Vagina (tissue), 2 donors: ENCODE results near the gene DRD3. TPM values are rescaled to one million over a fixed set of nuclear protein-coding genes. Genes with fewer than 3 reads are reported as not detected.

Experiments
- DNase-seq, 2 donors: peaks; one replicate each; pipeline ENCODE4 v3.0.0-alpha.2; 2017; ENCODE audit errors: extremely low spot score in 2 of 2
- H3K27ac ChIP-seq: fragments of 200-600 bp; sonication (generic); one replicate; pipeline ENCODE4 v1.5.1; 2019
- H3K27me3 ChIP-seq: fragments of 200-600 bp; sonication (generic); one replicate; pipeline ENCODE4 v1.5.1; 2019
- H3K36me3 ChIP-seq, 2 donors: fragments of 200-600 bp; sonication (generic); one replicate each; pipeline ENCODE4 v1.5.1; 2017 to 2019
- H3K4me1 ChIP-seq: fragments of 200-600 bp; sonication (generic); one replicate; pipeline ENCODE4 v1.5.1; 2019
- H3K4me3 ChIP-seq, 2 donors: fragments of 200-600 bp; sonication (generic); 1 replicate in 1 of 2; 2 replicates in 1 of 2; pipeline ENCODE4 v1.5.1; 2016 to 2019
- H3K9me3 ChIP-seq: fragments of 200-600 bp; sonication (generic); one replicate; pipeline ENCODE4 v1.5.1; 2019
- POLR2A ChIP-seq, 2 donors: fragments of 450-650 bp; IDR thresholded peaks; one replicate each; pipeline ENCODE4 v1.6.1; 2017; ENCODE audit warnings: antibody characterized with exemption in 2 of 2, mild to moderate bottlenecking in 2 of 2, moderate library complexity in 2 of 2
- POLR2AphosphoS5 ChIP-seq, 2 donors: sonication (generic); formaldehyde crosslinking; IDR thresholded peaks; one replicate each; pipeline ENCODE4 v1.9.0; 2017; ENCODE audit warnings: antibody characterized with exemption in 2 of 2, mild to moderate bottlenecking in 2 of 2, low read depth in 1 of 2; ENCODE audit not compliant: insufficient read depth in 1 of 2
- intact Hi-C: fragments of 100-400 bp; cut with DNase I; formaldehyde crosslinking; loops from one replicate; pipeline ENCODE4 v1.15.1; 2023
- total RNA-seq: library from RNA; depleted of rRNA; stranded (reverse); fragments of >200 nt; gene quantifications from one replicate; pipeline ENCODE4 v1.2.3, GENCODE V29; 2016
- TF ChIP-seq, protein P1 (sequence below), 3 experiments: fragments of 450-650 bp in 2 of 3; fragments of 200-600 bp in 1 of 3; sonication (generic) in 1 of 3; IDR thresholded peaks; one replicate each; pipeline ENCODE4 v1.5.1; 2017 to 2019; ENCODE audit warnings: antibody characterized with exemption in 3 of 3, mild to moderate bottlenecking in 2 of 3, moderate library complexity in 2 of 3

DRD3 gene
- total RNA-seq, 1 donor from 2014 or later: not detected

DNA sequence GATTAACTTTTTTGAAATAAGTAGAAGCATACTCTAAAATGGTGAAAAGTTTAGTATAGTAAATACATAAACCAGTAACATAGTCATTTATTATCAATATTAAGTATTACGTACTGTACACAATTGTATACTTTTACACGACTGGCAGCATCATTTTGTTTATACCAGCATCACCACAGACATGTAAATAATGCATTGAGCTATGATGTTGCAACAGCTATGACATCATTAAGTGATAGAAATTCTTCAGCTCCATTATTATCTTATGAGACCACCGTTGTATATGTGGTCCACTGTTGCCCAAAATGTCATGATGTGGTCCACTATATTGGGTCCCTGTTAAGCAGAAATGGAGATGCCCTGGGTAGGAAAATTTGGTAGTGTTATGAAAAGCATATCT is 51.3 kb downstream of the DRD3 start:
- TF ChIP-seq, protein P1, sequence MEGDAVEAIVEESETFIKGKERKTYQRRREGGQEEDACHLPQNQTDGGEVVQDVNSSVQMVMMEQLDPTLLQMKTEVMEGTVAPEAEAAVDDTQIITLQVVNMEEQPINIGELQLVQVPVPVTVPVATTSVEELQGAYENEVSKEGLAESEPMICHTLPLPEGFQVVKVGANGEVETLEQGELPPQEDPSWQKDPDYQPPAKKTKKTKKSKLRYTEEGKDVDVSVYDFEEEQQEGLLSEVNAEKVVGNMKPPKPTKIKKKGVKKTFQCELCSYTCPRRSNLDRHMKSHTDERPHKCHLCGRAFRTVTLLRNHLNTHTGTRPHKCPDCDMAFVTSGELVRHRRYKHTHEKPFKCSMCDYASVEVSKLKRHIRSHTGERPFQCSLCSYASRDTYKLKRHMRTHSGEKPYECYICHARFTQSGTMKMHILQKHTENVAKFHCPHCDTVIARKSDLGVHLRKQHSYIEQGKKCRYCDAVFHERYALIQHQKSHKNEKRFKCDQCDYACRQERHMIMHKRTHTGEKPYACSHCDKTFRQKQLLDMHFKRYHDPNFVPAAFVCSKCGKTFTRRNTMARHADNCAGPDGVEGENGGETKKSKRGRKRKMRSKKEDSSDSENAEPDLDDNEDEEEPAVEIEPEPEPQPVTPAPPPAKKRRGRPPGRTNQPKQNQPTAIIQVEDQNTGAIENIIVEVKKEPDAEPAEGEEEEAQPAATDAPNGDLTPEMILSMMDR (IDR thresholded peaks at IDR 0.05): no peak
- TF ChIP-seq POLR2AphosphoS5 (IDR thresholded peaks at IDR 0.05; ENCODE audit: insufficient read depth in 1 of 2, low read depth in 1 of 2): no peak
- TF ChIP-seq POLR2A (IDR thresholded peaks at IDR 0.05): no peak
- DNase-seq: no peak

DNA sequence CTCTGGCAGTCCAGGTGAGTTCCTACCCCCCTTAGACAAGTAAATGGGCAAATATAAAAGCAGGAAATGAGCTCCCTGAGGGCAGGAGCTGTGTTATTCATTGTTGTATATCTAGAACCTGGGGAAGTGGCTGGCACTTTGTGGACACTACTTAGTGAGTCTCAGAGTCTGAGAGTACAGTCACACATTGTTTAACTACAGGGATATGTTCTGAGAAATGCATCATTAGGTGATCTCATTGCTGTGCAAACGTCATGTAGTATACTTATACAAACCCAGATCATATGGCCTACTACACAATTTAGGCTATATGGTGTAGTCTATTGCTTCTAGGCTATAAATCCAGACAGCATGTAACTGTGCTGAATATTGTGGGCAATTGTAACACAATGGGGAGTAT is 52.4 kb downstream of the DRD3 start:
- intact Hi-C loops: no loop called here
- H3K27me3 ChIP-seq: no peaks in the 10 kb centered on the region
- no peaks in the 10 kb centered on the region for H3K9me3 ChIP-seq
- H3K4me1 ChIP-seq: no peaks in the 10 kb centered on the region
- no peak for DNase-seq
- no peak overlapping the region for H3K4me3 ChIP-seq
- TF ChIP-seq POLR2A (IDR thresholded peaks at IDR 0.05): no peak
- no peak for TF ChIP-seq POLR2AphosphoS5 (IDR thresholded peaks at IDR 0.05; ENCODE audit: insufficient read depth in 1 of 2, low read depth in 1 of 2)
- no peak overlapping the region for H3K27ac ChIP-seq
- H3K36me3 ChIP-seq: no peaks in the 10 kb centered on the region

More for the DNA sequence above, 51.3 kb downstream of the DRD3 start:
- Histone ChIP-seq H3K27me3 (no peaks in the 10 kb centered on the region), H3K4me1 (no peaks in the 10 kb centered on the region), H3K36me3 (no peaks in the 10 kb centered on the region), H3K4me3 (no peak overlapping the region), H3K27ac (no peak overlapping the region), H3K9me3 (no peaks in the 10 kb centered on the region)
- intact Hi-C loops: no loop called here

DNA sequence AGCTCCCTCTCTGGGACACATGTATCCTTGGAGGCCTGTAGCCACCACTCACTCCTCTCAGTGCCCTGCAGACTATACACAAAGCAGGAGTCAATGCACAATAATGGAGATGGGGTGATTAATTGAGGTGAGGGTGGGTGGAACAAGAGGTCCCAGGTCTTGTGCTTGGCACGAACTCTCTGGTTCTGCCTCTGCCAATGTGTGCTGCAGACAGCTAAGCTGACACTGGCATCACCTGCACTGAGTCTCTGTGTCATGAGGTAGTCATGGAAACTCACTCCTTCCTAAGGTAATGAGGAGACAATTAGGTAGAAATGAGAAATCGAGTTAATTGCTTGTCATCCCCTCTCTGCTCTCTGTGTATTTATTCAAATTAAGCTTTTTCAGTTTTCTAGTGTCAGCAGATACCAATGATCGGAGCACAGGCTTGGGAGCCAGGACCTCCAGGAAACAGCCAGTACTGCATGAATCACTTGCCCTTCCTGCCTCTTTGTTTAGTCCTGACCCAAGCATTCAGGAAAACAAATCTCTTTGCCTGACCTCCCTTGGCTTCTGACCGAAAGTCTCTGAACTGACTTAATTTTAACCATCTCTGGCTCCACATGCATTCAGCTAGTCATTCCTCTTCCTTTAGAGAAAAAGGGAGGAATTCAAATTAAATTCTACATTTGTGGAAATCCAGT is 56.7 kb downstream of the DRD3 start:
- Histone ChIP-seq H3K27me3 (no peaks in the 10 kb centered on the region), H3K36me3 (no peaks in the 10 kb centered on the region), H3K4me3 (no peak overlapping the region), H3K27ac (peak overlapping the region; percentile 33), H3K9me3 (no peaks in the 10 kb centered on the region), H3K4me1 (no peaks in the 10 kb centered on the region)
- TF ChIP-seq, protein P1 (IDR thresholded peaks at IDR 0.05): no peak
- peak in 1 of 2 donors; percentile 50 for TF ChIP-seq POLR2AphosphoS5 (IDR thresholded peaks at IDR 0.05; ENCODE audit: insufficient read depth in 1 of 2, low read depth in 1 of 2)
- intact Hi-C loops: no loop called here
- no peak for DNase-seq

DNA sequence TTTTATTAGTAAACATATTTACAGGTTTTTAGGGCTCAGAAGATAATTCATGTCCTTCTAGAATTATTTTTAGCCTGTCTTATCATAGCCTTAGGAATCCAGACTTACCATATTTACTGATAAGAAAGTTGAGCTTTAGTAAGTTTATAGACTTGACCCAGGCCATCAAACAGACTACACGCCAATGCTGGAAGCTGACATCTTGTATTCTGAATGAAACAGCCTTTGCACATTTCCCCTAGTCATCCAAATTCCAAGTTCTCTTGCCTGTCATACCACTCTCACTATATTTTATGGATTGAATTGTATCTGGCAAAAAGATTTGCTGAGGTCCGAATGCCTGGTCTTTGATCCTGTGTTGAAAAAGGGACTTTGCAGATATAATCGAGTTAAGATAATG is 58.6 kb downstream of the DRD3 start:
- no peak overlapping the region for H3K27ac ChIP-seq
- no peaks in the 10 kb centered on the region for H3K9me3 ChIP-seq
- no peak for DNase-seq
- intact Hi-C loops: no loop called here
- H3K36me3 ChIP-seq: no peaks in the 10 kb centered on the region
- H3K4me1 ChIP-seq: no peaks in the 10 kb centered on the region
- H3K27me3 ChIP-seq: no peaks in the 10 kb centered on the region
- no peak overlapping the region for H3K4me3 ChIP-seq
- no peak for TF ChIP-seq POLR2AphosphoS5 (IDR thresholded peaks at IDR 0.05; ENCODE audit: insufficient read depth in 1 of 2, low read depth in 1 of 2)

DNA sequence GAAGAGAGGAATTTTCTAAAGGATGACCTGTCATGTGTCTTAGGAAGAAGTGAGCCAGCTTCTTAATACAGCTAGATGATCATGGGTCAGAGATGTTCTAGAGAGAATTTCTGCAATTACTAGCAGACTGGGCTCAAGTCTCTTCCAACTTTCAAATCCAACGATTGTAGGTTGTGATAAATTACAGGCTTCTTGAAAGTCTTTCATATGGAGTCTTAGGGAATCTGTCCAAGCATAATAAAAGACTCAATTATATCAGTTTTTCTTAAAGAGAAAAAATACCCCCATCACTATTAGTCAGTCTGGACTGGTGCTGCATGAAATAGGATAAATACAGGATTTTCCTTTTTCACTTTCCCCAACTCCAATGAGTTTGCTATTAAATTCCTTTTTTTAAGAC is 59.1 kb downstream of the DRD3 start:
- Histone ChIP-seq H3K27ac (no peak overlapping the region), H3K27me3 (no peaks in the 10 kb centered on the region), H3K9me3 (no peaks in the 10 kb centered on the region), H3K4me3 (no peak overlapping the region), H3K36me3 (no peaks in the 10 kb centered on the region), H3K4me1 (no peaks in the 10 kb centered on the region)
- TF ChIP-seq POLR2AphosphoS5 (IDR thresholded peaks at IDR 0.05; ENCODE audit: insufficient read depth in 1 of 2, low read depth in 1 of 2) (no peak), POLR2A (IDR thresholded peaks at IDR 0.05) (no peak)
- TF ChIP-seq, protein P1 (IDR thresholded peaks at IDR 0.05): no peak
- DNase-seq: no peak
- intact Hi-C loops: no loop called here

DNA sequence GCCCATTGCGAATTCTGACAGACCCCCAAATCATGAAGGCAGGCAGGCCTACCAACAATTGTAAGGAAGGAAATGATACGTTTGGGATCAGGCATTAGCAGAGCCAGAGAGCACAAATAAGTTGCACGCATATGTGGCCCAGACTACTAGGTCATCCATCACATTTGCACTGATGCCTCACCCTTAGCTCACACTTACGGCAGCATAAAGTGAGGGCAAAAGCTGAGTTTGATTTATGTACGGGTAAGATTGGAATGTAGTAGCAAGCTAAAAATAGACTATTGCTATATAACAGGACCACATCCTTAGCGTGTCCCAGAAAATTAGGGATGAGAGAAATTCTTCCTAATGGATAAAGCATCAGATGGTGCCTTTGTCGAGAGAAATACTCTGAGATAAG is 63.7 kb downstream of the DRD3 start:
- H3K27me3 ChIP-seq: no peaks in the 10 kb centered on the region
- H3K27ac ChIP-seq: no peak overlapping the region
- H3K36me3 ChIP-seq: no peaks in the 10 kb centered on the region
- no peak overlapping the region for H3K4me3 ChIP-seq
- no peak for DNase-seq
- TF ChIP-seq POLR2A (IDR thresholded peaks at IDR 0.05) (no peak), POLR2AphosphoS5 (IDR thresholded peaks at IDR 0.05; ENCODE audit: insufficient read depth in 1 of 2, low read depth in 1 of 2) (no peak)
- TF ChIP-seq, protein P1 (IDR thresholded peaks at IDR 0.05): no peak
- H3K9me3 ChIP-seq: no peaks in the 10 kb centered on the region
- no peaks in the 10 kb centered on the region for H3K4me1 ChIP-seq
- intact Hi-C loops: no loop called here
